Esophagus squamous epithelium (tissue), 5 donors: ENCODE data around the gene CACNA2D2. TPM values are rescaled to one million over a fixed set of nuclear protein-coding genes. Genes with fewer than 3 reads are reported as not detected.

ENCODE experiments used
- DNase-seq: peaks from one replicate; lab custom pipeline; 2025; lab: John Stamatoyannopoulos, UW
- H3K27ac ChIP-seq, 4 donors: fragments of 200-600 bp; sonication (generic); one replicate each; pipeline ENCODE4 v1.5.1; 2016 to 2019; ENCODE audit warnings: mild to moderate bottlenecking in 1 of 4
- H3K27me3 ChIP-seq, 4 donors: fragments of 200-600 bp; sonication (generic); 1 replicate in 3 of 4; 2 replicates in 1 of 4; pipeline versions ENCODE4 v1.5.1 to v1.6.0; 2017 to 2021; ENCODE audit warnings: antibody characterized with exemption in 1 of 4
- H3K36me3 ChIP-seq, 3 donors: fragments of 200-600 bp; sonication (generic); one replicate each; pipeline ENCODE4 v1.5.1; 2016 to 2019
- H3K4me1 ChIP-seq, 3 donors: fragments of 200-600 bp; sonication (generic); one replicate each; pipeline ENCODE4 v1.5.1; 2017 to 2019
- H3K4me3 ChIP-seq, 4 donors: fragments of 200-600 bp; sonication (generic); 1 replicate in 3 of 4; 2 replicates in 1 of 4; pipeline ENCODE4 v1.5.1; 2016 to 2019; ENCODE audit warnings: mild to moderate bottlenecking in 2 of 4, moderate library complexity in 1 of 4
- H3K9me3 ChIP-seq, 3 donors: fragments of 200-600 bp; sonication (generic); one replicate each; pipeline ENCODE4 v1.5.1; 2016 to 2019
- POLR2A ChIP-seq, 4 donors: fragments of 450-650 bp; IDR thresholded peaks; one replicate each; pipeline ENCODE4 v1.6.1; 2017; ENCODE audit warnings: antibody characterized with exemption in 4 of 4, mild to moderate bottlenecking in 4 of 4, moderate library complexity in 3 of 4
- WGBS, 2 donors: methylation state at CpG; one replicate each; pipeline ENCODE4 v1.1.5; 2018; 5-methylcytosine and 5-hydroxymethylcytosine counted together
- intact Hi-C: fragments of 100-400 bp; cut with DNase I; formaldehyde crosslinking; loops from one replicate; pipeline ENCODE4 v1.15.0; 2022
- total RNA-seq, 4 donors: library from RNA; depleted of rRNA; stranded (reverse); fragments of >200 nt; gene quantifications; one replicate each; pipeline ENCODE4 v1.1.0, GENCODE V29; 2016
- TF ChIP-seq, protein P1 (sequence below), 6 experiments: fragments of 450-650 bp in 4 of 6; fragments of 200-600 bp in 2 of 6; sonication (generic) in 2 of 6; IDR thresholded peaks; one replicate each; pipeline ENCODE4 v1.5.1; 2016 to 2019; ENCODE audit warnings: antibody characterized with exemption in 6 of 6, mild to moderate bottlenecking in 4 of 6, moderate library complexity in 4 of 6
- donor health status: DM: yes; HTN: yes; CAD: no.

CACNA2D2 gene
- total RNA-seq, 4 donors from 2014 or later = 0.18 to 0.57 (median 0.35) TPM; not detected in 1

DNA sequence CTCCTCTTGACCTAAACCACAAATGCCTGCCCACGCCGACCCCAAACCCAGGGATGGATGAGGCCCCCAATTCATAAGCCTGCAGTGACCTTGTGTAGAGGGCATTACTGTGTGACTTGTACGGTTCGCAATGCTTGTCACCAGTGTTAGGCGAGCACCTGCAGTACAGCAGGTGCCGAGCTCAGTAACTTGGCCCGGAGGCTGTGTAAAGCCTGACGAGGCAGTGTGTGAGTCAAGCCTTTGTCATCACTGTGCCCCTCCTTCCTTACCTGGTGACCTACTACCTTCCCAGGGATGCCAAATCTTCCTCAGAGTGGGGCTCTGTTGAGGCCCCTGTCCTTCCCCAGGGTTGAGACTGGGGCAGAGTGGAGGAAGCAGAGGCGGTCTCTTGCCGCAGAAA is 106.9 kb downstream of the CACNA2D2 start:
- no peaks in the 10 kb centered on the region for H3K9me3 ChIP-seq
- H3K27ac ChIP-seq = no peak overlapping the region
- no peak for DNase-seq
- 36 to 70% methylated on average over 7 to 10 of the region's 10 CpGs for WGBS, 2 donors
- TF ChIP-seq, protein P1, sequence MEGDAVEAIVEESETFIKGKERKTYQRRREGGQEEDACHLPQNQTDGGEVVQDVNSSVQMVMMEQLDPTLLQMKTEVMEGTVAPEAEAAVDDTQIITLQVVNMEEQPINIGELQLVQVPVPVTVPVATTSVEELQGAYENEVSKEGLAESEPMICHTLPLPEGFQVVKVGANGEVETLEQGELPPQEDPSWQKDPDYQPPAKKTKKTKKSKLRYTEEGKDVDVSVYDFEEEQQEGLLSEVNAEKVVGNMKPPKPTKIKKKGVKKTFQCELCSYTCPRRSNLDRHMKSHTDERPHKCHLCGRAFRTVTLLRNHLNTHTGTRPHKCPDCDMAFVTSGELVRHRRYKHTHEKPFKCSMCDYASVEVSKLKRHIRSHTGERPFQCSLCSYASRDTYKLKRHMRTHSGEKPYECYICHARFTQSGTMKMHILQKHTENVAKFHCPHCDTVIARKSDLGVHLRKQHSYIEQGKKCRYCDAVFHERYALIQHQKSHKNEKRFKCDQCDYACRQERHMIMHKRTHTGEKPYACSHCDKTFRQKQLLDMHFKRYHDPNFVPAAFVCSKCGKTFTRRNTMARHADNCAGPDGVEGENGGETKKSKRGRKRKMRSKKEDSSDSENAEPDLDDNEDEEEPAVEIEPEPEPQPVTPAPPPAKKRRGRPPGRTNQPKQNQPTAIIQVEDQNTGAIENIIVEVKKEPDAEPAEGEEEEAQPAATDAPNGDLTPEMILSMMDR (IDR thresholded peaks at IDR 0.05) = no peak
- no peak for TF ChIP-seq POLR2A (IDR thresholded peaks at IDR 0.05)
- intact Hi-C loops = no loop called here
- no peaks in the 10 kb centered on the region for H3K36me3 ChIP-seq
- H3K4me3 ChIP-seq = no peak overlapping the region
- H3K27me3 ChIP-seq = peaks cover 0 to 61% (median 0%) of the 10 kb centered on the region in 4 donors
- peaks cover 0 to 3% (median 0%) of the 10 kb centered on the region in 3 donors for H3K4me1 ChIP-seq

- intact Hi-C loops = no loop called here
- Histone ChIP-seq H3K4me1 (peaks cover 7 to 14% (median 11%) of the 10 kb centered on the region in 3 donors), H3K36me3 (no peaks in the 10 kb centered on the region), H3K4me3 (no peak overlapping the region), H3K27me3 (peaks cover 0 to 57% (median 0%) of the 10 kb centered on the region in 4 donors), H3K9me3 (no peaks in the 10 kb centered on the region), H3K27ac (no peak overlapping the region)
- WGBS, 2 donors = 37 to 85% methylated on average over 2 to 4 of the region's 10 CpGs
- TF ChIP-seq, protein P1 (IDR thresholded peaks at IDR 0.05) = no peak
- no peak for TF ChIP-seq POLR2A (IDR thresholded peaks at IDR 0.05)
- no peak for DNase-seq
These were observed 108.2 kb downstream of the CACNA2D2 start for GRCh38 chr3:50395070-50395860.

DNA sequence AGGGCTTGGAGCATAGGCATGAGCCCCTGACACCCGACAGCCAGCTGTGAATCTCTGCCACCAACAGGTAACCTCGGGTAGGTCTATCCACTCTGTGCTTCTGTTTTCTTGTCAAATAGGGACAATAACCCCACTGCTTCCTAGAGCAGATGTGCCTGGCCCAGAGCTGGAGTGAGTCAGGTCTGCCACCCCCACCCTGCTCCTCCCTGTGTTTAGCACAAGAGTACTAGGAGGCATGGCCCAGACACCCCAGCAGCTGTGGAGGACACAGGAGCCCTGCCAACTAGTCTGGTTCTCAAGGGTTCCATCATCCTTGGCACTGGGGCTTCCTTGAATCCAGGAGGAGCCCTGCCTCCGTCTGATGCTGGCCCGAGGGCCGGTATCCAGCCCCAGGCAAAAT is 110.4 kb downstream of the CACNA2D2 start:
- 65 to 75% methylated on average over 2 to 5 of the region's 5 CpGs for WGBS, 2 donors
- H3K9me3 ChIP-seq = no peaks in the 10 kb centered on the region
- TF ChIP-seq, protein P1 (IDR thresholded peaks at IDR 0.05) = no peak
- TF ChIP-seq POLR2A (IDR thresholded peaks at IDR 0.05) = no peak
- H3K36me3 ChIP-seq = no peaks in the 10 kb centered on the region
- DNase-seq = no peak
- peaks cover 7 to 15% (median 11%) of the 10 kb centered on the region in 3 donors for H3K4me1 ChIP-seq
- peaks cover 0 to 38% (median 0%) of the 10 kb centered on the region in 4 donors for H3K27me3 ChIP-seq
- no peak overlapping the region for H3K4me3 ChIP-seq
- no peak overlapping the region for H3K27ac ChIP-seq
- intact Hi-C loops = no loop called here

- no peaks in the 10 kb centered on the region for H3K36me3 ChIP-seq
- no peaks in the 10 kb centered on the region for H3K9me3 ChIP-seq
- TF ChIP-seq, protein P1 (IDR thresholded peaks at IDR 0.05) = no peak
- no peak for TF ChIP-seq POLR2A (IDR thresholded peaks at IDR 0.05)
- H3K27me3 ChIP-seq = peaks cover 0 to 29% (median 0%) of the 10 kb centered on the region in 4 donors
- no peak overlapping the region for H3K27ac ChIP-seq
- intact Hi-C loops = no loop called here
- WGBS, 2 donors = 42% methylated on average over 4 of the region's 5 CpGs; no CpG with 5 or more reads in 1 of the 2 donors
- no peak for DNase-seq
- no peak overlapping the region for H3K4me3 ChIP-seq
- H3K4me1 ChIP-seq = peaks cover 7 to 15% (median 11%) of the 10 kb centered on the region in 3 donors
These were observed 111.2 kb downstream of the CACNA2D2 start for GRCh38 chr3:50392101-50392715.
